CD4-positive, CD25-positive, alpha-beta regulatory T cell (primary cell): ENCODE measurements around the gene SNAPC4. TPM values are rescaled to one million over a fixed set of nuclear protein-coding genes. Genes with fewer than 3 reads are reported as not detected.
A peak's percentile ranks its signal among the peaks of the same experiment; 100 is the strongest.

Experiments used
- ATAC-seq, 2 donors: fragments of 150-1000 bp; cut with Tn5 transposase; one replicate each; pipeline ENCODE4 v1.10.0; 2021; ENCODE audit warnings: low read depth in 2 of 2, moderate number of reproducible peaks in 2 of 2, moderate library complexity in 1 of 2
- DNase-seq, 3 donors: peaks; one replicate each; pipeline versions ENCODE4 v3.0.0 to v3.0.0-alpha.2; 2012 to 2022; ENCODE audit warnings: mixed read lengths in 1 of 3
- H3K27ac ChIP-seq: one replicate; pipeline ENCODE4 v1.7.0; 2013; ENCODE audit warnings: mild to moderate bottlenecking, low read length; ENCODE audit not compliant: insufficient read depth, poor library complexity, severe bottlenecking
- H3K27me3 ChIP-seq: one replicate; pipeline ENCODE4 v1.7.0; 2013; ENCODE audit warnings: low read length; ENCODE audit not compliant: control insufficient read depth, insufficient read depth
- H3K36me3 ChIP-seq: one replicate; pipeline ENCODE4 v1.7.0; 2013; ENCODE audit warnings: mild to moderate bottlenecking, low read length, moderate library complexity; ENCODE audit not compliant: control insufficient read depth, insufficient read depth
- H3K4me1 ChIP-seq: 2 replicates; pipeline ENCODE4 v1.7.0; 2013; ENCODE audit warnings: mild to moderate bottlenecking, low read length; ENCODE audit not compliant: insufficient read depth, control insufficient read depth, poor library complexity, severe bottlenecking
- H3K4me3 ChIP-seq: one replicate; pipeline ENCODE4 v1.7.0; 2013; ENCODE audit warnings: low read depth, mild to moderate bottlenecking, low read length, moderate library complexity
- H3K9me3 ChIP-seq, 2 experiments: 1 replicate in 1 of 2; 2 replicates in 1 of 2; pipeline ENCODE4 v1.7.0; 2013; ENCODE audit warnings: low read length in 2 of 2, mild to moderate bottlenecking in 1 of 2, moderate library complexity in 1 of 2; ENCODE audit not compliant: control insufficient read depth in 2 of 2
- H3K27ac Mint-ChIP-seq, 3 donors: one replicate each; pipeline ENCODE4 v1.8.0; 2020 to 2022; ENCODE audit warnings: mild to moderate bottlenecking in 3 of 3, mixed read lengths in 3 of 3, moderate library complexity in 2 of 3
- H3K27me3 Mint-ChIP-seq: one replicate; pipeline ENCODE4 v1.8.0; 2022; ENCODE audit warnings: mild to moderate bottlenecking, mixed read lengths
- H3K36me3 Mint-ChIP-seq: one replicate; pipeline ENCODE4 v1.8.0; 2020; ENCODE audit warnings: mixed read lengths
- H3K4me1 Mint-ChIP-seq, 4 donors: one replicate each; pipeline ENCODE4 v1.8.0; 2020 to 2022; ENCODE audit warnings: mixed read lengths in 4 of 4, mild to moderate bottlenecking in 1 of 4
- H3K4me3 Mint-ChIP-seq, 4 donors: one replicate each; pipeline ENCODE4 v1.8.0; 2020 to 2022; ENCODE audit warnings: mild to moderate bottlenecking in 4 of 4, mixed read lengths in 4 of 4, moderate library complexity in 3 of 4
- H3K9me3 Mint-ChIP-seq, 7 donors: one replicate each; pipeline ENCODE4 v1.8.0; 2020 to 2022; ENCODE audit warnings: mixed read lengths in 7 of 7, mild to moderate bottlenecking in 3 of 7, moderate library complexity in 2 of 7
- polyA plus RNA-seq, 4 donors: library from polyadenylated mRNA; unstranded; fragments of 300-500 nt; fragmentation: Illumina TruSeq; gene quantifications; one replicate each; pipeline ENCODE4 v1.2.3, GENCODE V29; 2021
- total RNA-seq: library from RNA; stranded (reverse); gene quantifications from one replicate; pipeline ENCODE4 v1.2.3, GENCODE V29; 2022

The SNAPC4 gene
- total and polyA plus RNA-seq, 5 donors from 2014 or later = 0.40 to 13.3 (median 1.1) TPM

GRCh38 chr9:136422876-136423275, 22.9 kb upstream of the SNAPC4 start:
- Mint-ChIP-seq H3K9me3 (no peaks in the 10 kb centered on the region), H3K36me3 (peaks cover 7% of the 10 kb centered on the region), H3K4me1 (no peaks in the 10 kb centered on the region), H3K27me3 (no peaks in the 10 kb centered on the region), H3K27ac (no peak overlapping the region), H3K4me3 (no peak overlapping the region)
- Histone ChIP-seq H3K36me3 (peaks cover 55% of the 10 kb centered on the region), H3K27me3 (no peaks in the 10 kb centered on the region), H3K27ac (no peak overlapping the region), H3K4me3 (no peak overlapping the region), H3K9me3 (no peaks in the 10 kb centered on the region), H3K4me1 (no peaks in the 10 kb centered on the region)
- ATAC-seq (no peak), DNase-seq (no peak)

GRCh38 chr9:136421791-136422190, 21.8 kb upstream of the SNAPC4 start:
- Histone ChIP-seq H3K27me3 (no peaks in the 10 kb centered on the region), H3K9me3 (no peaks in the 10 kb centered on the region), H3K4me1 (no peaks in the 10 kb centered on the region), H3K36me3 (peaks cover 63% of the 10 kb centered on the region), H3K4me3 (no peak overlapping the region), H3K27ac (no peak overlapping the region)
- Mint-ChIP-seq H3K27me3 (no peaks in the 10 kb centered on the region), H3K4me3 (no peak overlapping the region), H3K36me3 (peaks cover 10% of the 10 kb centered on the region), H3K4me1 (no peaks in the 10 kb centered on the region), H3K9me3 (no peaks in the 10 kb centered on the region), H3K27ac (no peak overlapping the region)
- ATAC-seq (no peak), DNase-seq (no peak)

- ATAC-seq (no peak), DNase-seq (no peak)
- Histone ChIP-seq H3K36me3 (peaks cover 83% of the 10 kb centered on the region), H3K9me3 (no peaks in the 10 kb centered on the region), H3K27me3 (no peaks in the 10 kb centered on the region), H3K4me3 (no peak overlapping the region), H3K4me1 (no peaks in the 10 kb centered on the region), H3K27ac (no peak overlapping the region)
- H3K4me1 Mint-ChIP-seq = no peaks in the 10 kb centered on the region
- H3K4me3 Mint-ChIP-seq = no peak overlapping the region
- H3K36me3 Mint-ChIP-seq = peaks cover 18% of the 10 kb centered on the region
- no peaks in the 10 kb centered on the region for H3K9me3 Mint-ChIP-seq
- no peaks in the 10 kb centered on the region for H3K27me3 Mint-ChIP-seq
- peak overlapping the region in 1 of 3 donors; percentile 43 for H3K27ac Mint-ChIP-seq
Measured at GRCh38 chr9:136419092-136419420, 19.1 kb upstream of the SNAPC4 start.

GRCh38 chr9:136418182-136419091, 18.5 kb upstream of the SNAPC4 start:
- H3K4me3 ChIP-seq = no peak overlapping the region
- H3K4me3 Mint-ChIP-seq = no peak overlapping the region
- no peak for DNase-seq
- peaks cover 23% of the 10 kb centered on the region for H3K36me3 Mint-ChIP-seq
- no peak overlapping the region for H3K27ac Mint-ChIP-seq
- H3K9me3 ChIP-seq = no peaks in the 10 kb centered on the region
- H3K4me1 Mint-ChIP-seq = peaks cover 0 to 4% (median 0%) of the 10 kb centered on the region in 4 donors
- no peaks in the 10 kb centered on the region for H3K4me1 ChIP-seq
- H3K27ac ChIP-seq = no peak overlapping the region
- H3K9me3 Mint-ChIP-seq = no peaks in the 10 kb centered on the region
- no peaks in the 10 kb centered on the region for H3K27me3 Mint-ChIP-seq
- H3K36me3 ChIP-seq = peaks cover 85% of the 10 kb centered on the region
- ATAC-seq = no peak
- no peaks in the 10 kb centered on the region for H3K27me3 ChIP-seq

DNA sequence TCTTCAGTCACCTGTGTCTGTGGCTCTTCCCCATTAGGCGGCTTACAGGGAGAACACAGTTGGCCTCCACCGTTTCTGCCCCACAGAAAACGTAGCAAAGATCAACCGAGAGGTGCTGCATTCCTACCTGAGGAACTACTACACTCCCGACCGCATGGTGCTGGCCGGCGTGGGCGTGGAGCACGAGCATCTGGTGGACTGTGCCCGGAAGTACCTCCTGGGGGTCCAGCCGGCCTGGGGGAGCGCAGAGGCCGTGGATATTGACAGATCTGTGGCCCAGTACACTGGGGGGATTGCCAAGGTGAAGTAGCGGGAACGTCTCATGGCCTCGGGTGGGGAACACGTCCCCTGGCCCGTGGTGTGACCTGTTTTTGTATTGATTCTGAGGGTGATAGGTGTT, 16.9 kb upstream of the SNAPC4 start:
- DNase-seq = no peak
- ATAC-seq = no peak
- H3K27me3 Mint-ChIP-seq = no peaks in the 10 kb centered on the region
- no peak overlapping the region for H3K4me3 ChIP-seq
- H3K4me1 ChIP-seq = peaks cover under 1% of the 10 kb centered on the region
- H3K4me1 Mint-ChIP-seq = peaks cover 0 to 12% (median 5%) of the 10 kb centered on the region in 4 donors
- H3K9me3 Mint-ChIP-seq = no peaks in the 10 kb centered on the region
- H3K27ac ChIP-seq = no peak overlapping the region
- H3K4me3 Mint-ChIP-seq = peak overlapping the region in 1 of 4 donors; percentile 35
- H3K36me3 Mint-ChIP-seq = peaks cover 28% of the 10 kb centered on the region
- peaks cover 79% of the 10 kb centered on the region for H3K36me3 ChIP-seq
- H3K9me3 ChIP-seq = no peaks in the 10 kb centered on the region
- no peaks in the 10 kb centered on the region for H3K27me3 ChIP-seq
- H3K27ac Mint-ChIP-seq = no peak overlapping the region

DNA sequence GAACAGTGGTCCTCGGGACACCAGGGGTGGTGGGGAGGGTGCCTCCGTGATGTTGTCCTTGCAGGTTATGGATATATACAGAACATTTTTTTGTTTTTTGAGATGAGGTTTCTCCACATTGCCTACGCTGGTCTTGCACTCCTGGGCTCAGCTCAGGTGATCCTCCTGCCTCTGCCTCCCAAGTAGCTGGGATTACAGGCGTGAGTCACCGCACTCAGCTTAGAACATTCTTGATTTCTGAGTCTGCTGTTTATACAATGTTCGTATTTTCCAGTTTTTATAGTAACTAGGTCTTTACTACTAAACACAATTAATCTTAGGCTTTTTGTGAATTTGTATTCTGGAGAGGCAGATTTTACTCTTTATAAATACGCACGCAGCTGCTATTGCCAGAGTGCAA, 16.5 kb upstream of the SNAPC4 start:
- Histone ChIP-seq H3K9me3 (no peaks in the 10 kb centered on the region), H3K4me3 (no peak overlapping the region), H3K27me3 (no peaks in the 10 kb centered on the region), H3K36me3 (peaks cover 76% of the 10 kb centered on the region), H3K27ac (no peak overlapping the region), H3K4me1 (peaks cover 6% of the 10 kb centered on the region)
- H3K4me1 Mint-ChIP-seq = peaks cover 0 to 17% (median 9%) of the 10 kb centered on the region in 4 donors
- no peak overlapping the region for H3K4me3 Mint-ChIP-seq
- DNase-seq = no peak
- no peaks in the 10 kb centered on the region for H3K27me3 Mint-ChIP-seq
- H3K27ac Mint-ChIP-seq = no peak overlapping the region
- H3K9me3 Mint-ChIP-seq = no peaks in the 10 kb centered on the region
- ATAC-seq = no peak
- H3K36me3 Mint-ChIP-seq = peaks cover 29% of the 10 kb centered on the region

DNA sequence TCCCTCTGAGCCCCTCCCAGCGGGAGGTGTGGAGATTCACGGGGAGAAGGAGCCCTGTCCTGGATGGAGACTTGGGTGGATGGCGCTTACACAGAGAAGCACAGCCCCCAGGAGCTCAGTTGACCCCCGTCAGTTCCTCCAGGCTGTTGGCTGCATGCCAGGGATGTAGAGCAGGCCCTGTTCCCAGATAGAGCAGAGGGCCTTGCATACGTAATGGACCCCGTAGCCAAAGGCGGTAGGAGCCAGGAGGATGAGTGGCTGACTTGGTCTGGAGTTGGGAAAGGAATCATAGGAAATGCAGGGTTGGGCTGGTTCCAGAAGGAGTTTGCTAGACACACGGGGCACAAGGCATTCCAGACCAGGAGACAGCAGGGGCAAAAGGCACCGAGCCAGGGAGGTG, 13.0 kb upstream of the SNAPC4 start:
- H3K4me3 ChIP-seq = no peak overlapping the region
- Mint-ChIP-seq H3K36me3 (peaks cover 30% of the 10 kb centered on the region), H3K9me3 (no peaks in the 10 kb centered on the region), H3K27me3 (no peaks in the 10 kb centered on the region), H3K27ac (peak overlapping the region in 1 of 3 donors; percentile 46), H3K4me3 (peak overlapping the region in 2 of 4 donors; percentile 25 to 43), H3K4me1 (peaks cover 0 to 42% (median 23%) of the 10 kb centered on the region in 4 donors)
- H3K27ac ChIP-seq = no peak overlapping the region
- no peak for DNase-seq
- no peaks in the 10 kb centered on the region for H3K9me3 ChIP-seq
- H3K36me3 ChIP-seq = peaks cover 50% of the 10 kb centered on the region
- ATAC-seq = no peak
- no peaks in the 10 kb centered on the region for H3K27me3 ChIP-seq
- H3K4me1 ChIP-seq = peaks cover 28% of the 10 kb centered on the region

DNA sequence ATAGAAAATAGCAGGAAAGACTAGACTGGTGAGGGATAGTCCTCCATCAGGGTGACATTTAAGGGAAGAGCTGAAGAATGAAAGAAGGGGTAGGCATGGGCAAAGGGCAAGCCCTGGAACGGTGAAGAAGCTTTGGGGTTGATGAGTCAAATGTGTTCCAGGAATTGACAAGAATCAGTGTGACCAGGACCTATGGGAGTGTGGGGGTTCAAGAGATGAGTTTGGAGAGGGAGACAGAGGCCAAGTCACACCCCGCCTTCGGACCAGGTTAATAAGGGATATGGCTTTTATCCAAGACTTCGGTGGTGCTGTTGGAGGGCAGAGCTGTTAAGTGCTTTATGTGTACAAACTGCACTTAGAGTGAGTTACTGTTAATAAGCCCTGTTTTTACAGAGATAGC, 11.4 kb upstream of the SNAPC4 start:
- DNase-seq = no peak
- H3K9me3 Mint-ChIP-seq = no peaks in the 10 kb centered on the region
- H3K27ac ChIP-seq = peak overlapping the region; percentile 90

More for the DNA sequence above, 11.4 kb upstream of the SNAPC4 start:
- Mint-ChIP-seq H3K36me3 (peaks cover 32% of the 10 kb centered on the region), H3K4me1 (peaks cover 0 to 51% (median 24%) of the 10 kb centered on the region in 4 donors), H3K27me3 (no peaks in the 10 kb centered on the region), H3K4me3 (peak overlapping the region; percentile 88 to 95 (median 92)), H3K27ac (peak overlapping the region in 2 of 3 donors; percentile 86 to 95)
- no peak for ATAC-seq
- no peaks in the 10 kb centered on the region for H3K9me3 ChIP-seq
- peaks cover 28% of the 10 kb centered on the region for H3K4me1 ChIP-seq
- peaks cover 46% of the 10 kb centered on the region for H3K36me3 ChIP-seq
- no peaks in the 10 kb centered on the region for H3K27me3 ChIP-seq
- H3K4me3 ChIP-seq = peak overlapping the region; percentile 81
